Measurements from ENCODE around the gene AMMECR1L.

Gene AMMECR1L

DNA sequence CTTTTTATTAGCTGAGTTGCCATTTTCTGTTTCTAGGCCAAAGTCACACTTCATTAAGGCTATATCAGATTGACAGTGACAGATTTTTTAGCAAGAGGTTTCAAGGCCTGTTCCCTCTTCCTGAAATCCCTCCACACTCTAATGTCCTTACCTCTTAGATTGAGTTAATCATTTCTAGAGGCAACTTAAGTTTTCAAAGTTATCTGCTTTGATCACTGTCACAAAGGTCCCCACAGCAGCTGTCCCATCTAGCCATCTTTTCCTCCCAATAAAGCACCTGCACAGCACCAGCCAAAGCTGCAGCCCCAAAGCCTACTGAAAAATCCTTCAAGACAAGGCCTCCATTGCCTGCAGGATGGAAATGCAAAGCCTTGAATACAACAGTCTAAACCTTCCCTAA is 13.4 kb downstream of the AMMECR1L start:
- Histone ChIP-seq H3K4me1 (ENCODE audit: control insufficient read depth in 1 of 2, insufficient read depth in 2 of 2, low read length in 2 of 2) (peaks cover 6 to 7% of the 10 kb centered on the region in 2 donors), H3K9me3 (ENCODE audit: control insufficient read depth in 1 of 2, low read length in 2 of 2) (no peaks in the 10 kb centered on the region), H3K9ac (ENCODE audit: low read depth in 1 of 2, low read length in 2 of 2) (no peak overlapping the region), H3K4me3 (ENCODE audit: low read depth in 1 of 2, low read length in 2 of 2) (no peak overlapping the region), H3K27me3 (ENCODE audit: control insufficient read depth in 1 of 2, insufficient read depth in 2 of 2, low read length in 2 of 2) (no peaks in the 10 kb centered on the region), H3K36me3 (ENCODE audit: control insufficient read depth in 1 of 2, insufficient read depth in 2 of 2, low read length in 2 of 2) (peaks cover 32 to 57% of the 10 kb centered on the region in 2 donors), H3K27ac (ENCODE audit: low read depth, low read length) (no peak overlapping the region)

DNA sequence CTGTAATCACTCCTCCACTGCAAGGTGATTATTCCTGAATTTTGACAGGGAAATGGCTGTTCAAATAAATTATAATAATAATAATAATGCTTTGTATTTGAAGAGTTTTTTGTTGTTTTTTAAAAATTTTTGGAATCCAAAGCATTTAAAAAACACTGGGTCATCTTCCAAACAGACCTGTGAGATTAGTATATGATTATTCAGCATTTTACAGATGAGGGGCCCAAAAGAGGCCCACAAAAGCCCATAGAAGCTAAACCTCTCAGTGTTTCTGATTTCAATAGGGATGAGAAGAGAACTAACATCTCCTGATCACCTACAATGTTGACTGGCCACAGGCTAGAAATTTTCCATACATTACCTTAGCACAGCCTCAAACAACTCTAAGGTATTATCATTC is 19.8 kb downstream of the AMMECR1L start:
- Histone ChIP-seq H3K4me1 (ENCODE audit: control insufficient read depth in 1 of 2, insufficient read depth in 2 of 2, low read length in 2 of 2) (peaks cover 5 to 6% of the 10 kb centered on the region in 2 donors), H3K27me3 (ENCODE audit: control insufficient read depth in 1 of 2, insufficient read depth in 2 of 2, low read length in 2 of 2) (no peaks in the 10 kb centered on the region), H3K4me3 (ENCODE audit: low read depth in 1 of 2, low read length in 2 of 2) (no peak overlapping the region), H3K36me3 (ENCODE audit: control insufficient read depth in 1 of 2, insufficient read depth in 2 of 2, low read length in 2 of 2) (peaks cover 39 to 78% of the 10 kb centered on the region in 2 donors), H3K27ac (ENCODE audit: low read depth, low read length) (no peak overlapping the region), H3K9ac (ENCODE audit: low read depth in 1 of 2, low read length in 2 of 2) (no peak overlapping the region), H3K9me3 (ENCODE audit: control insufficient read depth in 1 of 2, low read length in 2 of 2) (no peaks in the 10 kb centered on the region)

DNA sequence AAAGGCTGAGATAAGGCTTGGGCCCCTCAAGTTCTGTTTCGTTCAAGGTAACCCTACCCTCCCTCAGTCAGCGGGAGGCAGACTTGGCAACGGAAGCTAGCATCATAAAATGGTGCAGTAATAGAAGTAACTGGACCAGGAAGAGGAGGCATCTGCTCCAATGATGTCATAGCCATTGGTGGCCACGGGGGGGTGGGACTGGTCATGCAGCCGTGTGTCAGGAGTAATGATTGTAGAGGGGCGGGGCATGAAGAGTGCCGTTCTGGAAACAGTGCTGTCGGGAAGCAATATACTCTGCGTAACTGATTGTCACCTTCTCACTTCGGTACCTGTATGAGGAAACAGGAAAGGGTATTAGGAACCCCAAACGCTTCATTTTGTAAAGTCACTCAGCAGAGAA is 20.9 kb downstream of the AMMECR1L start:
- Histone ChIP-seq H3K9ac (ENCODE audit: low read depth in 1 of 2, low read length in 2 of 2) (no peak overlapping the region), H3K4me1 (ENCODE audit: control insufficient read depth in 1 of 2, insufficient read depth in 2 of 2, low read length in 2 of 2) (peaks cover 6 to 11% of the 10 kb centered on the region in 2 donors), H3K4me3 (ENCODE audit: low read depth in 1 of 2, low read length in 2 of 2) (no peak overlapping the region), H3K27ac (ENCODE audit: low read depth, low read length) (no peak overlapping the region), H3K36me3 (ENCODE audit: control insufficient read depth in 1 of 2, insufficient read depth in 2 of 2, low read length in 2 of 2) (peaks cover 32 to 71% of the 10 kb centered on the region in 2 donors), H3K27me3 (ENCODE audit: control insufficient read depth in 1 of 2, insufficient read depth in 2 of 2, low read length in 2 of 2) (no peaks in the 10 kb centered on the region), H3K9me3 (ENCODE audit: control insufficient read depth in 1 of 2, low read length in 2 of 2) (no peaks in the 10 kb centered on the region)

DNA sequence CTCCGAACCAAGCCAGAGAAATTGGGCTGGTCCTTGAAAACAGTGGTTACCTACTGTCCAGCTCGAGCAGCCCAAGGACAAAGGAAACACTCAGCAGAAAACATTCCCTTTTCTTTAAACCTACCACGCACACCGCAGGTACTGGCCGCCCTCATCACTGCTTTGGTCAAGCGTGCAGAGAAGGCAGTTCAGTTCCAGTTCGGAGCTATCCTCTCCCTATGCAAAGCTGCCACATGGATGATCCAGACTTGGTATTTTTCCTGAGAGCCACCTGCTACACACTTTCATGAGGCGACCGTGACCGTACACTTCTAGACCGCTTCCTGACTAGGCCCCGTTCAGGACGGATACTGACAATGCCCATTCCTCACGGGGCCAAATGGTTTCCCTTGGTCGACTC is 23.5 kb downstream of the AMMECR1L start:
- no peak overlapping the region for H3K9ac ChIP-seq (ENCODE audit: low read depth in 1 of 2, low read length in 2 of 2)
- H3K4me3 ChIP-seq (ENCODE audit: low read depth in 1 of 2, low read length in 2 of 2) = no peak overlapping the region
- H3K36me3 ChIP-seq (ENCODE audit: control insufficient read depth in 1 of 2, insufficient read depth in 2 of 2, low read length in 2 of 2) = peaks cover 25 to 46% of the 10 kb centered on the region in 2 donors
- peaks cover 15 to 17% of the 10 kb centered on the region in 2 donors for H3K4me1 ChIP-seq (ENCODE audit: control insufficient read depth in 1 of 2, insufficient read depth in 2 of 2, low read length in 2 of 2)
- no peaks in the 10 kb centered on the region for H3K9me3 ChIP-seq (ENCODE audit: control insufficient read depth in 1 of 2, low read length in 2 of 2)
- H3K27me3 ChIP-seq (ENCODE audit: control insufficient read depth in 1 of 2, insufficient read depth in 2 of 2, low read length in 2 of 2) = no peaks in the 10 kb centered on the region
- H3K27ac ChIP-seq (ENCODE audit: low read depth, low read length) = no peak overlapping the region

DNA sequence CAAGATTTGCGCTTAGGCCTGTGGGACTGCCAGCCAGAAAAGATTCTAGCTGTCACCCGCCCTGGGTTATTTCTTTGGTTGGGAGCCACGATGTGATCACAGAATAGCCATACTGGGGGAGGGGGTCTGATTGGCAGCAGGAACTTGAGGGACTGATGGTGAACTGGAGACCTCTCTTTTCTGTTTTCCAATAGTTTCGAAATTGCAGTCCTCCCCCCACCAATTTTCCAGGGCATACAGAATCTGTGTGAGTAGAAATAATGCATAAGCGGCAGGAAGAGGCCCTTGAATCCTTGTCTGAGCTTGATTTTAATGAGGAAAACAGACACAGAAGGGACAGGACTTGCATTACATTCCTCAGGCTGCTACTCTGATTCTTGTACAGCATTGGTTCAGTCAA is 25.6 kb downstream of the AMMECR1L start:
- Histone ChIP-seq H3K4me1 (ENCODE audit: control insufficient read depth in 1 of 2, insufficient read depth in 2 of 2, low read length in 2 of 2) (peaks cover 16 to 19% of the 10 kb centered on the region in 2 donors), H3K9ac (ENCODE audit: low read depth in 1 of 2, low read length in 2 of 2) (peak overlapping the region in 1 of 2 donors; percentile 6), H3K27me3 (ENCODE audit: control insufficient read depth in 1 of 2, insufficient read depth in 2 of 2, low read length in 2 of 2) (no peaks in the 10 kb centered on the region), H3K4me3 (ENCODE audit: low read depth in 1 of 2, low read length in 2 of 2) (no peak overlapping the region), H3K9me3 (ENCODE audit: control insufficient read depth in 1 of 2, low read length in 2 of 2) (no peaks in the 10 kb centered on the region), H3K27ac (ENCODE audit: low read depth, low read length) (no peak overlapping the region), H3K36me3 (ENCODE audit: control insufficient read depth in 1 of 2, insufficient read depth in 2 of 2, low read length in 2 of 2) (peaks cover 12 to 28% of the 10 kb centered on the region in 2 donors)

DNA sequence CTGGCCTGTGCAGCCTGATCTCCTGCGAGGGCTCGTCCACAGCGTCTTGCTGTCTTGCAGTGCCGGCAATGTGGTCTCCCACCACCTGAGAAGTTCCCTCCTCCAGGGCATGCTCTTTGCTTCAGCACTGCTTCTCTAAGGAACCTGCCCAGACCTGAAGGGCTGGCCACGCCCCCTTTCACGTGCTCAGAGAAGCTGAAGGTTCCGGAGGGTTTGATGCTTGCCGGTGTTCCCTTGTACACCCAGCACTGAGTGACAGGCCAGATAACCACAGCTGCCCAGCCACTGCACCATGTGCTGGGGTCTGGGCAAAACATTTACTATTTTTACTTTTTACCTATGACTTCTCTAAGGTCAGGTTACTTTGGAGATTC is 26.1 kb downstream of the AMMECR1L start:
- Histone ChIP-seq H3K27me3 (ENCODE audit: control insufficient read depth in 1 of 2, insufficient read depth in 2 of 2, low read length in 2 of 2) (no peaks in the 10 kb centered on the region), H3K4me1 (ENCODE audit: control insufficient read depth in 1 of 2, insufficient read depth in 2 of 2, low read length in 2 of 2) (peaks cover 16 to 18% of the 10 kb centered on the region in 2 donors), H3K27ac (ENCODE audit: low read depth, low read length) (no peak overlapping the region), H3K9ac (ENCODE audit: low read depth in 1 of 2, low read length in 2 of 2) (peak overlapping the region in 1 of 2 donors; percentile 6), H3K9me3 (ENCODE audit: control insufficient read depth in 1 of 2, low read length in 2 of 2) (no peaks in the 10 kb centered on the region), H3K36me3 (ENCODE audit: control insufficient read depth in 1 of 2, insufficient read depth in 2 of 2, low read length in 2 of 2) (peaks cover 11 to 25% of the 10 kb centered on the region in 2 donors), H3K4me3 (ENCODE audit: low read depth in 1 of 2, low read length in 2 of 2) (peak overlapping the region; percentile 19 to 42)

DNA sequence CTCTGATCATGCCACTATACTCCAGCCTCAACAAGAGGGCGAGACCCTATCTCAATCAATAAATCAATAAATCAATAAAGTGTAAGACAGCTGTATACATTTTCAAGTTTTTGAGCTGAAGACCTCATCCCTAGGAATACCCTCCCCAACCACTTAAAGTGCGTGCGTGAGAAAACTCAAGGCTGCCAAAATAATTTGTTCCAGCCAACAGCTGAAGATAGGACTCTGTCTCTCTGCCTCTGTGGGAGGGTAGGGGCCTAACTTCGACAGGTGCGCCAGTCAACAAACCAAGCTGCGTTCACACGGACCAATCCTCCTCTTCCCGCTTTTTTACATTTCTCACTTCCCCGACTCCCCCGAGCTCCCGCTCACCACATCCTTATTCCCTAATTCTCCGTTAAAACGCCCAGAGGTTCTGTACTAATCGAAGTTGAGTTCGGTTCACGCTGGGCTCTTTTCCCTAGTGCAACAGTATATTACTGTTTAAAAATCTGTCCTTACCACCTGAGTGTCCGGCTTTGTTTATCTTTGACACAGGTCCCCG is 28.4 kb downstream of the AMMECR1L start:
- Histone ChIP-seq H3K27me3 (ENCODE audit: control insufficient read depth in 1 of 2, insufficient read depth in 2 of 2, low read length in 2 of 2) (no peaks in the 10 kb centered on the region), H3K36me3 (ENCODE audit: control insufficient read depth in 1 of 2, insufficient read depth in 2 of 2, low read length in 2 of 2) (peaks cover 0 to 8% of the 10 kb centered on the region in 2 donors), H3K4me3 (ENCODE audit: low read depth in 1 of 2, low read length in 2 of 2) (peak overlapping the region; percentile 81 to 97), H3K27ac (ENCODE audit: low read depth, low read length) (no peak overlapping the region), H3K9ac (ENCODE audit: low read depth in 1 of 2, low read length in 2 of 2) (peak overlapping the region; percentile 77 to 87), H3K9me3 (ENCODE audit: control insufficient read depth in 1 of 2, low read length in 2 of 2) (no peaks in the 10 kb centered on the region), H3K4me1 (ENCODE audit: control insufficient read depth in 1 of 2, insufficient read depth in 2 of 2, low read length in 2 of 2) (peaks cover 16 to 18% of the 10 kb centered on the region in 2 donors)

DNA sequence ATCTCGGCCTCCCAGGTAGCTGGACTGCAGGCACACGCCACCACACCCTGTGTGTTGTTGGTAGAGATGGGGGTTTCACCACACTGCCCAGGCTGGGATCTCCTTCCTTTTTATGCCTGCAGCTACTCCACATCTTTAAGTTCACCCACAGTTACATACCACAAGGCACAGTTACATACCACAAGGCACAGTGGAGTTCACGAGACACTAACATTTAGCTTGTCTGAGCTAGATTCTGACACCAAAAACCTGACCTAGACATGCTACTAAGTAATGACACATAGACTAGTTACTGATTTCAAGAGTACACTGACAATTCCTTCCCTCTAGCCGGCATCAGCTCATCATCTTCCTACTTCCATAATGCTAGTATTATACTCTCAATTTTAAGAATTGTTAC is 32.1 kb downstream of the AMMECR1L start:
- peaks cover 0 to 22% of the 10 kb centered on the region in 2 donors for H3K36me3 ChIP-seq (ENCODE audit: control insufficient read depth in 1 of 2, insufficient read depth in 2 of 2, low read length in 2 of 2)

DNA sequence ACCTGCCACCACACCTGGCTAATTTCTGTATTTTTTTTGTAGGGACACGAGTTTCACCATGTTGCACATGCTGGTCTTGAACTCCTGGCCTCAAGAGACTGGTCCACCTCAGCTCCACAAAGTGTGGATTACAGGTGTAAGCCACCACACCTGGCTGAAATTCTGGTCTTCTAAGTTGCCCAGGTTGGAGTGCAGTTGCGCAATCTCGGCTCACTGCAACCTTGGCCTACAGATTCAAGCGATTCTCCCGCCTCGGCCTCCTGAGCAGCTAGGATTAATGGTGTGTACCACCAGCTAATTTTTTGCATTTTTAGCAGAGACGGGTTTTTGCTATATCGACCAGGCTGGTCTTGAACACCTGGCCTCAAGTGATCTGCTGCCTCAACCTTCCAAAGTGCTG is 33.4 kb downstream of the AMMECR1L start:
- Histone ChIP-seq H3K27ac (ENCODE audit: low read depth, low read length) (no peak overlapping the region), H3K4me3 (ENCODE audit: low read depth in 1 of 2, low read length in 2 of 2) (no peak overlapping the region), H3K36me3 (ENCODE audit: control insufficient read depth in 1 of 2, insufficient read depth in 2 of 2, low read length in 2 of 2) (peaks cover 1 to 32% of the 10 kb centered on the region in 2 donors), H3K9ac (ENCODE audit: low read depth in 1 of 2, low read length in 2 of 2) (no peak overlapping the region), H3K9me3 (ENCODE audit: control insufficient read depth in 1 of 2, low read length in 2 of 2) (no peaks in the 10 kb centered on the region), H3K4me1 (ENCODE audit: control insufficient read depth in 1 of 2, insufficient read depth in 2 of 2, low read length in 2 of 2) (peaks cover 7 to 8% of the 10 kb centered on the region in 2 donors), H3K27me3 (ENCODE audit: control insufficient read depth in 1 of 2, insufficient read depth in 2 of 2, low read length in 2 of 2) (no peaks in the 10 kb centered on the region)

More for the DNA sequence above, 32.1 kb downstream of the AMMECR1L start:
- Histone ChIP-seq H3K27ac (ENCODE audit: low read depth, low read length) (no peak overlapping the region), H3K9me3 (ENCODE audit: control insufficient read depth in 1 of 2, low read length in 2 of 2) (no peaks in the 10 kb centered on the region), H3K9ac (ENCODE audit: low read depth in 1 of 2, low read length in 2 of 2) (no peak overlapping the region), H3K4me3 (ENCODE audit: low read depth in 1 of 2, low read length in 2 of 2) (no peak overlapping the region), H3K27me3 (ENCODE audit: control insufficient read depth in 1 of 2, insufficient read depth in 2 of 2, low read length in 2 of 2) (no peaks in the 10 kb centered on the region), H3K4me1 (ENCODE audit: control insufficient read depth in 1 of 2, insufficient read depth in 2 of 2, low read length in 2 of 2) (peaks cover 7 to 13% of the 10 kb centered on the region in 2 donors)

DNA sequence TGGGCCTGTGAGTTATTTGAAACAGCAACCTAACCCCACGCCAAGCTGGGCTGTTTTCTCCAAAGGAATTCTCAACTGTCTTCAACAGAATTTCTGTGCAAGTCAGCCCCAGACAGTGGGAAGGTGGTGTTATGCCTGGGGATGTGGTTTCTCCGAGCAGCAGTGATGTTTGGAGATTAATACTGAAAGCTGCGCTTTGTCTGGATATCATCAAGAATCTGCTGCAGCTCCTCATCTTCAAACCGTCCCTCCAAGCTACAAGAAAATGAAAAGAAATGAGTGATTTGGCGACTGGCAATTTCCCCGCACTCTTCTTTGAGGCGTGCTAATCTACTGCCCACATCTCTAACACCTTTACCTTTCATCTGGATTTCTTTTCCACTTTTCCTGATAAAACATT is 37.8 kb downstream of the AMMECR1L start:
- no peak overlapping the region for H3K9ac ChIP-seq (ENCODE audit: low read depth in 1 of 2, low read length in 2 of 2)
- H3K9me3 ChIP-seq (ENCODE audit: control insufficient read depth in 1 of 2, low read length in 2 of 2) = no peaks in the 10 kb centered on the region
- H3K27me3 ChIP-seq (ENCODE audit: control insufficient read depth in 1 of 2, insufficient read depth in 2 of 2, low read length in 2 of 2) = no peaks in the 10 kb centered on the region
- H3K4me3 ChIP-seq (ENCODE audit: low read depth in 1 of 2, low read length in 2 of 2) = no peak overlapping the region
- peaks cover 17 to 54% of the 10 kb centered on the region in 2 donors for H3K36me3 ChIP-seq (ENCODE audit: control insufficient read depth in 1 of 2, insufficient read depth in 2 of 2, low read length in 2 of 2)
- H3K27ac ChIP-seq (ENCODE audit: low read depth, low read length) = no peak overlapping the region
- no peaks in the 10 kb centered on the region for H3K4me1 ChIP-seq (ENCODE audit: control insufficient read depth in 1 of 2, insufficient read depth in 2 of 2, low read length in 2 of 2)

Data from duodenal mucosa (tissue), 2 donors.